IMR-90 (cell line): Measurements from ENCODE around the gene SLC6A4.

Experiments
- CEBPB ChIP-seq: IDR thresholded peaks from 2 replicates; pipeline ENCODE4 v1.6.1; 2012; ENCODE audit warnings: low read depth, low read length, improper control_type of control experiment
- CTCF ChIP-seq: conservative IDR thresholded peaks from 2 replicates; pipeline ENCODE4 v1.5.1; 2012; ENCODE audit warnings: mild to moderate bottlenecking, low read depth, low read length, improper control_type of control experiment
- FOS ChIP-seq: fragments of 150-350 bp; IDR thresholded peaks from 2 replicates; pipeline ENCODE4 v1.6.1; 2016; ENCODE audit warnings: low read depth, low read length
- MXI1 ChIP-seq: IDR thresholded peaks from 2 replicates; pipeline ENCODE4 v1.6.1; 2012; ENCODE audit warnings: low read depth, mild to moderate bottlenecking, low read length, moderate library complexity, borderline replicate concordance
- NFE2L2 ChIP-seq: fragments of 150-350 bp; IDR thresholded peaks from 2 replicates; pipeline ENCODE4 v1.6.1; 2016; ENCODE audit warnings: low read depth, mild to moderate bottlenecking, low read length
- POLR2A ChIP-seq: IDR thresholded peaks from 2 replicates; pipeline ENCODE4 v1.6.1; 2012; ENCODE audit warnings: mild to moderate bottlenecking, low read depth, low read length
- RAD21 ChIP-seq: IDR thresholded peaks from 2 replicates; pipeline ENCODE4 v1.6.1; 2012; ENCODE audit warnings: low read length, improper control_type of control experiment
- SMC3 ChIP-seq: fragments of 150-350 bp; IDR thresholded peaks from 2 replicates; pipeline ENCODE4 v1.6.1; 2016; ENCODE audit warnings: low read depth, mild to moderate bottlenecking, antibody characterized with exemption, low read length, moderate library complexity

GRCh38 chr17:30279156-30279555 lies 43.7 kb upstream of the SLC6A4 start:
- TF ChIP-seq SMC3, result no peak
- no peak for TF ChIP-seq POLR2A
- TF ChIP-seq CTCF, result no peak
- no peak for TF ChIP-seq MXI1
- TF ChIP-seq FOS, result no peak
- TF ChIP-seq NFE2L2, result no peak
- no peak for TF ChIP-seq RAD21
- no peak for TF ChIP-seq CEBPB
